ENCODE results near the gene ASIC2. TPM values are rescaled to one million over a fixed set of nuclear protein-coding genes. Genes with fewer than 3 reads are reported as not detected.

The ASIC2 gene
- total and polyA plus RNA-seq, 9 of the 15 experiments (the other 6 are each of a cell fraction or from before 2014, with no cell fraction given) = not detected

- CTCF ChIA-PET (ENCODE audit: low intra/inter-chr PET ratio) = no interaction called here
- no peaks in the 10 kb centered on the region for H3K36me3 ChIP-seq (ENCODE audit: control insufficient read depth, insufficient read depth, low read length)
Observed at GRCh38 chr17:33171931-33172330, 121.2 kb downstream of the ASIC2 start.

More at GRCh38 chr17:33171931-33172330, 121.2 kb downstream of the ASIC2 start:
- H3K27ac ChIP-seq (ENCODE audit: extremely low read depth, low read depth, low read length) = no peak overlapping the region
- no peaks in the 10 kb centered on the region for H3K4me1 ChIP-seq (replicated peaks in 1 of 2; ENCODE audit: control insufficient read depth in 2 of 2, insufficient read depth in 2 of 2, low read length in 2 of 2)
- H3K9ac ChIP-seq (ENCODE audit: insufficient read depth in 1 of 2, low read depth in 2 of 2, low read length in 2 of 2) = no peak overlapping the region
- in situ Hi-C loops (cut with MboI) (no loop called here), intact Hi-C loops (cut with micrococcal nuclease) (no loop called here)
- no peak for TF ChIP-seq ZFP91 (CRISPR knock-in tag; IDR thresholded peaks at IDR 0.05)
- no peak for TF ChIP-seq ZC3H8 (IDR thresholded peaks at IDR 0.05)
- TF ChIP-seq MEIS2 (IDR thresholded peaks at IDR 0.05; ENCODE audit: partially characterized antibody) = peak; percentile 32
- no peak for TF ChIP-seq CEBPG (CRISPR knock-in tag; IDR thresholded peaks at IDR 0.05)
- TF ChIP-seq CEBPG (tag; conservative IDR thresholded peaks at IDR 0.05 in 1 of 2, IDR thresholded peaks at IDR 0.05 in 1 of 2) = peak; percentile 53 to 82; a peak in 3 of 4 replicates
- no peak for TF ChIP-seq PTRF (tag; IDR thresholded peaks at IDR 0.05)
- TF ChIP-seq ETV5 (CRISPR knock-in tag; IDR thresholded peaks at IDR 0.05; ENCODE audit: low read depth) = no peak
- no peak for TF ChIP-seq CHD2 (IDR thresholded peaks at IDR 0.05; ENCODE audit: low read depth, low read length)
- no peak for TF ChIP-seq ZBTB26 (CRISPR knock-in tag; IDR thresholded peaks at IDR 0.05)
- no peak for TF ChIP-seq ZSCAN32 (CRISPR knock-in tag; IDR thresholded peaks at IDR 0.05)
- TF ChIP-seq KAT7 (CRISPR knock-in tag; IDR thresholded peaks at IDR 0.05; ENCODE audit: borderline replicate concordance) = no peak
- peak; percentile 57; the same call in 1 of the 2 replicates for TF ChIP-seq ATF4 (CRISPR knock-in tag; IDR thresholded peaks at IDR 0.05)
- peak in 1 of 2 experiments; percentile 46; a peak in 1 of 4 replicates for TF ChIP-seq TRIM24 (IDR thresholded peaks at IDR 0.05)
- TF ChIP-seq ATF3 (IDR thresholded peaks at IDR 0.05) = peak; percentile 60; the same call in 1 of the 2 replicates
- no peak for TF ChIP-seq ATF3 (CRISPR knock-in tag; conservative IDR thresholded peaks at IDR 0.05)
- no peaks in the 10 kb centered on the region for H3K9me3 ChIP-seq (replicated peaks; ENCODE audit: control insufficient read depth, insufficient read depth, low read depth, low read length)
- H3K4me3 ChIP-seq = no peak overlapping the region
- ATAC-seq (no peak), DNase-seq (ENCODE audit: extremely low read depth in 1 of 4, low spot score in 3 of 4) (no peak), FAIRE-seq (no peak)
- no peak overlapping the region for H3K4me2 ChIP-seq (ENCODE audit: insufficient read depth, low read length)
- POLR2A ChIA-PET = no interaction called here
- H4K20me1 ChIP-seq (replicated peaks; ENCODE audit: control insufficient read depth, insufficient read depth, low read length) = peaks cover 3% of the 10 kb centered on the region; the same call in 1 of the 2 replicates
- no peaks in the 10 kb centered on the region for H3K9me1 ChIP-seq (ENCODE audit: control insufficient read depth, insufficient read depth, low read length)
- 0% methylated on average over 2 of the region's 2 CpGs for WGBS (ENCODE audit: insufficient coverage, low coverage, missing lambda C conversion rate)
- peaks cover 0 to 5% of the 10 kb centered on the region in 2 experiments; a peak in 3 of 5 replicates for H3K27me3 ChIP-seq (ENCODE audit: control insufficient read depth in 2 of 2, insufficient read depth in 2 of 2, low read length in 2 of 2)
- no peak overlapping the region for H2AFZ ChIP-seq (ENCODE audit: low read depth, low read length)
- no peaks in the 10 kb centered on the region for H3K79me2 ChIP-seq (ENCODE audit: control insufficient read depth, insufficient read depth, low read length)
- no TSS peak for BruUV-seq (replicated peaks)
